ENCODE data around the gene CBLB. TPM values are rescaled to one million over a fixed set of nuclear protein-coding genes. Genes with fewer than 3 reads are reported as not detected.

The CBLB gene
- total RNA-seq, 1 experiment from 2014 or later = 23.9 TPM

- Histone ChIP-seq H3K36me3 (ENCODE audit: low read depth, low read length) (no peaks in the 10 kb centered on the region), H3K9me3 (ENCODE audit: low read length) (no peaks in the 10 kb centered on the region), H2AFZ (ENCODE audit: low read length) (no peak overlapping the region), H3K4me1 (ENCODE audit: insufficient read depth, low read length) (no peaks in the 10 kb centered on the region), H3K9me2 (replicated peaks; ENCODE audit: low read length) (no peaks in the 10 kb centered on the region), H3K4me3 (ENCODE audit: low read length) (no peak overlapping the region), H3K79me2 (ENCODE audit: low read length) (no peaks in the 10 kb centered on the region), H3K27ac (ENCODE audit: low read length) (no peak overlapping the region), H4K20me1 (ENCODE audit: low read length) (no peaks in the 10 kb centered on the region), H3K27me3 (ENCODE audit: low read length) (no peaks in the 10 kb centered on the region), H3F3A (ENCODE audit: low read length, unreplicated experiment) (no peaks in the 10 kb centered on the region), H3K9ac (ENCODE audit: low read length) (no peak overlapping the region), H3K4me2 (ENCODE audit: low read length) (no peak overlapping the region)
- ChIA-PET CTCF (no interaction called here), POLR2A (ENCODE audit: unreplicated experiment) (no interaction called here)
- ATAC-seq (no peak), DNase-seq (no peak)
- TF ChIP-seq EZH2phosphoT487 (IDR thresholded peaks at IDR 0.05; ENCODE audit: borderline replicate concordance, low read length) = no peak
- no peak for TF ChIP-seq CTCF (conservative IDR thresholded peaks at IDR 0.05; ENCODE audit: low read depth, low read length)
- TF ChIP-seq EZH2 (IDR thresholded peaks at IDR 0.05; ENCODE audit: low read length, unreplicated experiment) = no peak
- intact Hi-C loops (cut with micrococcal nuclease) = no loop called here
- BruUV-seq (replicated peaks) = no TSS peak
Measured at GRCh38 chr3:105634708-105635107, 234.1 kb downstream of the CBLB start.

GRCh38 chr3:105629718-105630117 is 239.1 kb downstream of the CBLB start:
- intact Hi-C loops (cut with micrococcal nuclease) = no loop called here
- POLR2A ChIA-PET (ENCODE audit: unreplicated experiment) = no interaction called here
- DNase-seq (peak; percentile 20), ATAC-seq (no peak)
- Histone ChIP-seq H3K4me2 (ENCODE audit: low read length) (no peak overlapping the region), H3K9me3 (ENCODE audit: low read length) (no peaks in the 10 kb centered on the region), H3K36me3 (ENCODE audit: low read depth, low read length) (no peaks in the 10 kb centered on the region), H3K4me3 (ENCODE audit: low read length) (no peak overlapping the region), H3K79me2 (ENCODE audit: low read length) (no peaks in the 10 kb centered on the region), H3K27me3 (ENCODE audit: low read length) (no peaks in the 10 kb centered on the region), H2AFZ (ENCODE audit: low read length) (no peak overlapping the region), H3K9me2 (replicated peaks; ENCODE audit: low read length) (no peaks in the 10 kb centered on the region), H3K27ac (ENCODE audit: low read length) (no peak overlapping the region), H3F3A (ENCODE audit: low read length, unreplicated experiment) (no peaks in the 10 kb centered on the region), H4K20me1 (ENCODE audit: low read length) (no peaks in the 10 kb centered on the region), H3K9ac (ENCODE audit: low read length) (no peak overlapping the region), H3K4me1 (ENCODE audit: insufficient read depth, low read length) (no peaks in the 10 kb centered on the region)
- CTCF ChIA-PET = interaction anchor here (0.6 kb wide), 1 partner anchor 1941 kb away, joined by 3 read pairs; no protein-coding TSS in a partner anchor
- BruUV-seq (replicated peaks) = no TSS peak
- no peak for TF ChIP-seq EZH2phosphoT487 (IDR thresholded peaks at IDR 0.05; ENCODE audit: borderline replicate concordance, low read length)
- no peak for TF ChIP-seq EZH2 (IDR thresholded peaks at IDR 0.05; ENCODE audit: low read length, unreplicated experiment)
- TF ChIP-seq CTCF (conservative IDR thresholded peaks at IDR 0.05; ENCODE audit: low read depth, low read length) = no peak

- Histone ChIP-seq H2AFZ (ENCODE audit: low read length) (no peak overlapping the region), H3K27ac (ENCODE audit: low read length) (no peak overlapping the region), H3K4me2 (ENCODE audit: low read length) (no peak overlapping the region), H3K36me3 (ENCODE audit: low read depth, low read length) (no peaks in the 10 kb centered on the region), H3K27me3 (ENCODE audit: low read length) (no peaks in the 10 kb centered on the region), H3F3A (ENCODE audit: low read length, unreplicated experiment) (no peaks in the 10 kb centered on the region), H3K9ac (ENCODE audit: low read length) (no peak overlapping the region), H3K79me2 (ENCODE audit: low read length) (no peaks in the 10 kb centered on the region), H3K9me3 (ENCODE audit: low read length) (no peaks in the 10 kb centered on the region), H3K4me3 (ENCODE audit: low read length) (no peak overlapping the region), H4K20me1 (ENCODE audit: low read length) (no peaks in the 10 kb centered on the region), H3K9me2 (replicated peaks; ENCODE audit: low read length) (no peaks in the 10 kb centered on the region), H3K4me1 (ENCODE audit: insufficient read depth, low read length) (no peaks in the 10 kb centered on the region)
- BruUV-seq (replicated peaks) = no TSS peak
- ATAC-seq (no peak), DNase-seq (no peak)
- intact Hi-C loops (cut with micrococcal nuclease) = no loop called here
- CTCF ChIA-PET = no interaction called here
- TF ChIP-seq CTCF (conservative IDR thresholded peaks at IDR 0.05; ENCODE audit: low read depth, low read length) (no peak), EZH2 (IDR thresholded peaks at IDR 0.05; ENCODE audit: low read length, unreplicated experiment) (no peak), EZH2phosphoT487 (IDR thresholded peaks at IDR 0.05; ENCODE audit: borderline replicate concordance, low read length) (no peak)
- POLR2A ChIA-PET (ENCODE audit: unreplicated experiment) = no interaction called here
Measured at GRCh38 chr3:105626739-105627138, 242.1 kb downstream of the CBLB start.

Data from PC-3 (cell line).